ENCODE results near the gene PSMA5.
"Not testable (repeated sequence)": the region's sequence is repeated elsewhere in the genome, so short reads cannot be mapped to it uniquely, and the experiment has no call there.

Gene PSMA5

GRCh38 chr1:109379907-109380306 is 46.3 kb downstream of the PSMA5 start:
- POLR2A ChIA-PET: interaction anchor here (0.6 to 1.5 kb wide), 4 partner anchors 18 to 420 kb away, joined by 3 to 5 read pairs (median 4); no protein-coding TSS in a partner anchor
- Histone ChIP-seq H3K36me3 (ENCODE audit: control insufficient read depth in 2 of 2, insufficient read depth in 1 of 2, low read length in 2 of 2) (no peaks in the 10 kb centered on the region), H3K4me3 (ENCODE audit: low read depth, low read length) (no peak overlapping the region), H3K9me3 (ENCODE audit: control insufficient read depth, insufficient read depth, low read depth, low read length) (no peaks in the 10 kb centered on the region), H3K4me1 (ENCODE audit: control insufficient read depth, insufficient read depth, low read length) (no peaks in the 10 kb centered on the region; the same call in 1 of the 2 replicates), H3K27ac (ENCODE audit: extremely low read depth, low read depth, low read length) (no peak overlapping the region)
- CTCF ChIA-PET: interaction anchor here (0.6 to 2.7 kb wide), 2 partner anchors 20 to 21 kb away, joined by 3 to 10 read pairs; no protein-coding TSS in a partner anchor
- TF ChIP-seq ZNF121 (tag by site-specific recombination; IDR thresholded peaks at IDR 0.05) (peak; percentile 50; the same call in 1 of the 2 replicates), ZNF354C (tag by site-specific recombination; IDR thresholded peaks at IDR 0.05; ENCODE audit: borderline replicate concordance, low read depth) (no peak)

DNA sequence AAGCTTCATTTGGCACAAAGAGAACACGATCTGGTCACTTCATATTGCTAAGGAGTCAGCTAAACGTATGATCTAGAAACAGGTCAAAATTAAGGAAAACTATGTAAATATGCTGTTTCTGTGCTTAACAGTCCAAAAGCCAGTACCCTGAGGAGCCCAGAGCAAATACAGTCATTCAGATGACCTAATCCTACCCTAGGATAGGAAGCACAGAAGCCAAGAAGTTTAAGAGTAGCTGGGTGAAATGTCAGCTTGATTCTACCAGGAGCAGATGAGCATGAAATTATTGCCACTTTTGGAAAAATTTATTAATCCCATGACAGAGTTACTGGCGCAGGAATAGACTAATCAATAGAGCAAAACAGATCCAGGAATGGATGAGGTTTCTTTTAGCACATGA is 46.8 kb downstream of the PSMA5 start:
- Histone ChIP-seq H3K9me3 (ENCODE audit: control insufficient read depth, insufficient read depth, low read depth, low read length) (no peaks in the 10 kb centered on the region), H3K4me3 (ENCODE audit: low read depth, low read length) (no peak overlapping the region), H3K36me3 (ENCODE audit: control insufficient read depth in 2 of 2, insufficient read depth in 1 of 2, low read length in 2 of 2) (no peaks in the 10 kb centered on the region), H3K27ac (ENCODE audit: extremely low read depth, low read depth, low read length) (no peak overlapping the region), H3K4me1 (ENCODE audit: control insufficient read depth, insufficient read depth, low read length) (no peaks in the 10 kb centered on the region; the same call in 1 of the 2 replicates)
- TF ChIP-seq ZNF394 (tag by site-specific recombination; IDR thresholded peaks at IDR 0.05; ENCODE audit: borderline replicate concordance): peak; percentile 47; the same call in 1 of the 2 replicates
- TF ChIP-seq OSR2 (tag by site-specific recombination; IDR thresholded peaks at IDR 0.05): peak; percentile 69
- no peak for TF ChIP-seq ZNF501 (tag by site-specific recombination; IDR thresholded peaks at IDR 0.05)
- ChIA-PET CTCF (interaction anchor here (0.6 to 2.7 kb wide), 2 partner anchors 20 kb away, joined by 3 to 10 read pairs; no protein-coding TSS in a partner anchor), POLR2A (interaction anchor here (0.6 to 1.5 kb wide), 4 partner anchors 19 to 159 kb away, joined by 3 to 5 read pairs (median 3); no protein-coding TSS in a partner anchor)

GRCh38 chr1:109377698-109378097 is 48.5 kb downstream of the PSMA5 start:
- H3K27ac ChIP-seq (ENCODE audit: extremely low read depth, low read depth, low read length): no peak overlapping the region
- no peaks in the 10 kb centered on the region for H3K36me3 ChIP-seq (ENCODE audit: control insufficient read depth in 2 of 2, insufficient read depth in 1 of 2, low read length in 2 of 2)
- TF ChIP-seq ZNF792 (tag by site-specific recombination; IDR thresholded peaks at IDR 0.05) (no peak), ZNF121 (tag by site-specific recombination; IDR thresholded peaks at IDR 0.05) (0 out of 2 replicates have a peak, but pooled peaks have one; percentile 31)
- POLR2A ChIA-PET: no interaction called here
- no peaks in the 10 kb centered on the region for H3K9me3 ChIP-seq (ENCODE audit: control insufficient read depth, insufficient read depth, low read depth, low read length)
- H3K4me1 ChIP-seq (ENCODE audit: control insufficient read depth, insufficient read depth, low read length): no peaks in the 10 kb centered on the region; the same call in 1 of the 2 replicates
- CTCF ChIA-PET: no interaction called here
- no peak overlapping the region for H3K4me3 ChIP-seq (ENCODE audit: low read depth, low read length)

GRCh38 chr1:109373696-109374095 is 52.6 kb downstream of the PSMA5 start:
- H3K4me3 ChIP-seq (ENCODE audit: low read depth, low read length); H3K27ac ChIP-seq (ENCODE audit: extremely low read depth, low read depth, low read length); H3K36me3 ChIP-seq (ENCODE audit: control insufficient read depth in 2 of 2, insufficient read depth in 1 of 2, low read length in 2 of 2); H3K4me1 ChIP-seq (ENCODE audit: control insufficient read depth, insufficient read depth, low read length); H3K9me3 ChIP-seq (ENCODE audit: control insufficient read depth, insufficient read depth, low read depth, low read length): not testable (repeated sequence)
- TF ChIP-seq ZNF121 (tag by site-specific recombination; IDR thresholded peaks at IDR 0.05): peak; percentile 90
- ChIA-PET CTCF (interaction anchor here (0.6 to 1.2 kb wide), 2 partner anchors 91 to 97 kb away, joined by 4 read pairs; no protein-coding TSS in a partner anchor), POLR2A (interaction anchor here (1.2 kb wide), 1 partner anchor 10 kb away, joined by 4 read pairs; no protein-coding TSS in a partner anchor)

- ChIA-PET POLR2A (no interaction called here), CTCF (interaction anchor here (1.2 kb wide), 1 partner anchor 91 kb away, joined by 4 read pairs; no protein-coding TSS in a partner anchor)
- Histone ChIP-seq H3K4me1 (ENCODE audit: control insufficient read depth, insufficient read depth, low read length) (0 out of 2 replicates have a peak, but pooled peaks cover 5% of the 10 kb centered on the region), H3K4me3 (ENCODE audit: low read depth, low read length) (no peak overlapping the region), H3K36me3 (ENCODE audit: control insufficient read depth in 2 of 2, insufficient read depth in 1 of 2, low read length in 2 of 2) (peaks cover 0 to 5% of the 10 kb centered on the region in 2 experiments; a peak in 1 of 3 replicates), H3K27ac (ENCODE audit: extremely low read depth, low read depth, low read length) (no peak overlapping the region), H3K9me3 (ENCODE audit: control insufficient read depth, insufficient read depth, low read depth, low read length) (no peaks in the 10 kb centered on the region)
- TF ChIP-seq ZNF155 (tag by site-specific recombination; IDR thresholded peaks at IDR 0.05) (no peak), GLIS1 (tag by site-specific recombination; IDR thresholded peaks at IDR 0.05) (peak; percentile 9; the same call in 1 of the 2 replicates)
Observed at GRCh38 chr1:109373126-109373525, 53.1 kb downstream of the PSMA5 start.

- CTCF ChIA-PET: interaction anchor here (0.7 kb wide), 1 partner anchor 770 kb away, joined by 3 read pairs; no protein-coding TSS in a partner anchor
- peaks cover 0 to 10% of the 10 kb centered on the region in 2 experiments; a peak in 1 of 3 replicates for H3K36me3 ChIP-seq (ENCODE audit: control insufficient read depth in 2 of 2, insufficient read depth in 1 of 2, low read length in 2 of 2)
- H3K9me3 ChIP-seq (ENCODE audit: control insufficient read depth, insufficient read depth, low read depth, low read length): no peaks in the 10 kb centered on the region
- no peak overlapping the region for H3K4me3 ChIP-seq (ENCODE audit: low read depth, low read length)
- no peak overlapping the region for H3K27ac ChIP-seq (ENCODE audit: extremely low read depth, low read depth, low read length)
- H3K4me1 ChIP-seq (ENCODE audit: control insufficient read depth, insufficient read depth, low read length): 0 out of 2 replicates have a peak, but pooled peaks cover 5% of the 10 kb centered on the region
- POLR2A ChIA-PET: interaction anchor here (1.6 kb wide), 1 partner anchor 89 kb away, joined by 4 read pairs; the partner anchor contains the start of gene PSRC1
- TF ChIP-seq SALL2 (tag by site-specific recombination; IDR thresholded peaks at IDR 0.05; ENCODE audit: borderline replicate concordance): no peak
- no peak for TF ChIP-seq GLI2 (tag by site-specific recombination; IDR thresholded peaks at IDR 0.05; ENCODE audit: borderline replicate concordance, low read depth)
- TF ChIP-seq YY1 (tag by site-specific recombination; IDR thresholded peaks at IDR 0.05): no peak
- TF ChIP-seq ZNF2 (tag by site-specific recombination; IDR thresholded peaks at IDR 0.05): no peak
- TF ChIP-seq ZNF266 (tag by site-specific recombination; IDR thresholded peaks at IDR 0.05; ENCODE audit: low read depth): no peak
- TF ChIP-seq ZNF776 (tag by site-specific recombination; IDR thresholded peaks at IDR 0.05; ENCODE audit: borderline replicate concordance): no peak
- no peak for TF ChIP-seq ZNF239 (tag by site-specific recombination; IDR thresholded peaks at IDR 0.05)
- no peak for TF ChIP-seq CTCF (tag by site-specific recombination; IDR thresholded peaks at IDR 0.05)
- no peak for TF ChIP-seq ZNF791 (tag by site-specific recombination; IDR thresholded peaks at IDR 0.05)
- no peak for TF ChIP-seq ZNF521 (tag by site-specific recombination; IDR thresholded peaks at IDR 0.05)
- TF ChIP-seq ZNF549 (tag by site-specific recombination; IDR thresholded peaks at IDR 0.05): no peak
- TF ChIP-seq ZNF121 (tag by site-specific recombination; IDR thresholded peaks at IDR 0.05): no peak
Observed at GRCh38 chr1:109372281-109372680, 54.0 kb downstream of the PSMA5 start.

Measured in HEK293 (cell line).